ENCODE data around the gene TXNRD3. TPM values are rescaled to one million over a fixed set of nuclear protein-coding genes. Genes with fewer than 3 reads are reported as not detected.

The TXNRD3 gene
- total RNA-seq, 4 donors from 2014 or later = 10.9 to 19.2 (median 13.4) TPM

DNA sequence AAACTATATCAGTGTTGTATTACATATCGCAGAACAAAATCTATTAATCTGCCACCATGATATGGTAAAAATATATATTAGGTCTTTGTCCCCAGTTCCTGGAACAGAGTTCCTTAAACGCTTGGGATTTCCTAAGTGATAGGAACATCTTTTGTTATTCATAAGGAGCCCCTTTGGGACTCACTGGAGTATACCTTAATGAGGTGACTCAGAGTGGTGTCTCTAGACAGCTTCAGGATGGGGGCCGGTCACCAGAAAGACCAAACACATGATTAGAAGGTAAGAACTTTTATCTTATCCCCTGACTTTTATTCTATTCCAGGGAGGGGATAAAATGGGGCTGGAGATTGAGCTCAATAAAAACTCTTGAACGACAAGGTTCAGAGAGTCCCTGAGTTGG lies 36.8 kb upstream of the TXNRD3 start:
- TF ChIP-seq, protein P1, sequence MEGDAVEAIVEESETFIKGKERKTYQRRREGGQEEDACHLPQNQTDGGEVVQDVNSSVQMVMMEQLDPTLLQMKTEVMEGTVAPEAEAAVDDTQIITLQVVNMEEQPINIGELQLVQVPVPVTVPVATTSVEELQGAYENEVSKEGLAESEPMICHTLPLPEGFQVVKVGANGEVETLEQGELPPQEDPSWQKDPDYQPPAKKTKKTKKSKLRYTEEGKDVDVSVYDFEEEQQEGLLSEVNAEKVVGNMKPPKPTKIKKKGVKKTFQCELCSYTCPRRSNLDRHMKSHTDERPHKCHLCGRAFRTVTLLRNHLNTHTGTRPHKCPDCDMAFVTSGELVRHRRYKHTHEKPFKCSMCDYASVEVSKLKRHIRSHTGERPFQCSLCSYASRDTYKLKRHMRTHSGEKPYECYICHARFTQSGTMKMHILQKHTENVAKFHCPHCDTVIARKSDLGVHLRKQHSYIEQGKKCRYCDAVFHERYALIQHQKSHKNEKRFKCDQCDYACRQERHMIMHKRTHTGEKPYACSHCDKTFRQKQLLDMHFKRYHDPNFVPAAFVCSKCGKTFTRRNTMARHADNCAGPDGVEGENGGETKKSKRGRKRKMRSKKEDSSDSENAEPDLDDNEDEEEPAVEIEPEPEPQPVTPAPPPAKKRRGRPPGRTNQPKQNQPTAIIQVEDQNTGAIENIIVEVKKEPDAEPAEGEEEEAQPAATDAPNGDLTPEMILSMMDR (IDR thresholded peaks at IDR 0.05; ENCODE audit: low read depth) = no peak

DNA sequence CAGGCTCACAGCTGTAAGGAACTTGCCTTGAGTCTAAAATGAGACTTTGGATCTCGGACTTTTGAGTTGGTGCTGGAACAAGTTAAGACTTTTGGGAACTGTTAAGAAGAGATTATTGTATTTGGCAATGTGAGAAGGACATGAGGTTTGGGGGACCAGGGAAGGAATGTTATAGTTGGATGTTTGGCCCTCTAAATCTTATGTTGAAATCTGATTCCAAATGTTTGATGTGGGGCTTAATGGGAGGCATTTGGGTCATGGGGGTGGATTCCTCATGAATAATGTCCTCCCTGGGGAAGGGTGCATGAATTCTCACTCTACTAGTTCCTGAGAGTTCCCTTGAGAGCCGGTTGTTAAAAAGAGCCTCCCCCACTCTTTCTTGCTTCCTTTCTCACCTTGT lies 30.6 kb upstream of the TXNRD3 start:
- TF ChIP-seq, protein P1 (IDR thresholded peaks at IDR 0.05; ENCODE audit: low read depth) = no peak

DNA sequence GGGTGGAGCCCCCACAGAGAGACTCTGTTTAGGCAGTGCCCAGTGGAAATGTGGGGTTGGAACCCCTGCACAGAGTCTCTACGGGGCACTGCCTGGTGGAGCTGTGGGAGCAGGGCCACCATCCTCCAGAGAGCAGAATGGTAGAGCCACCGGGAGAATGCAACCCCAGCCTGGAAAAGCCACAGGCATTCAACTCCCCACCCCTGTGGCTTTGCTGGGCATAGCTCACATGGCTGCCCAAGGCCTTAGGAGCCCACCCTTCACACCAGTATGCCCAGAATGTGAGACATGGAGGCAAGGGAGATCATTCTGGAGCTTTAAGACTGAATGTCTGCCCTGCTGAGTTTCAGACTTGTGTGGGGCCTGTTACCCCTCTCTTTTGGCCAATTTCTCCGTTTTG lies 30.1 kb upstream of the TXNRD3 start:
- TF ChIP-seq, protein P1 (IDR thresholded peaks at IDR 0.05; ENCODE audit: low read depth) = no peak

DNA sequence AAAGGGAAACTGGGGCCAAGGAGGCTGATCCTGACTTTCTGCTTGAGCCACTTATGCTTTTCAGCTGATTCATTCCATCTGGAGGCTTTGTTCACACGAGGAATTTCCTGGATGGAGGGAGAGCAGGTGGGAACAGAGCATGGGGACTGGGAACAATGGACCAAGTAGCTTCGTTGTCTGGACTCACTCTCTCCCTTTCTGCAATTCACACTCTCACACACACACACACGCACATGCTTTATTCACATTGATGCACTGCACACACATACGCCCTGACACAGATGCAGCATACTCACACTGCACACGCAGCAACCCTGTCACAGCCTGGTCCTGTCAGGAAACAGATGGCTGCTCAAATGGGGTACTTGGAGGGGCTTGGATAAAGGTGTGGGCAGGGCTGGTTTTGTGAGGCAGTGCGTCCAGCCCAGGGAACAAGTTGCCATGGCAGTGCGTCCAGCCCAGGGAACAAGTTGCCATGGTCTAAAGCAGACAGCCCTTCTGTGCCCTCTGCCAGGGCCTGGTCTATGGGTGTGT lies 29.4 kb upstream of the TXNRD3 start:
- TF ChIP-seq, protein P1 (IDR thresholded peaks at IDR 0.05; ENCODE audit: low read depth) = no peak

DNA sequence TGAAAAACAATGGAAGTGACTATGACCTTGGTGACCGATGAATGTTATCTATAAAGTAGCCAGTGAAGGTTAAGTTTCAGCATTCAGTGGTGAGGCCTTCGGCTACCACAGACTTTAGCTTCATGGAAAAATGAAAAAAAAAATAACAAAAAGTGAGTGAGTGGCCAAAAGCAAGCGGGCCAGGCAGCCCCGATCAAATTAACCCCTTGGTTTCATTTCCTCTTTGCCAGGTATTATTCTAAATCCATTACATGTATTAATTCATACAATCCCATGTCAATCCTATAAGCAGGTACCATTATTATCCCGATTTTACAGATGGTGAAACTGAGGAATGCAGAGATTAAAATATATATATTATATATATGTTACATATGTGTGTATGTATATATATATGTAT lies 28.1 kb upstream of the TXNRD3 start:
- TF ChIP-seq, protein P1 (IDR thresholded peaks at IDR 0.05; ENCODE audit: low read depth) = no peak

DNA sequence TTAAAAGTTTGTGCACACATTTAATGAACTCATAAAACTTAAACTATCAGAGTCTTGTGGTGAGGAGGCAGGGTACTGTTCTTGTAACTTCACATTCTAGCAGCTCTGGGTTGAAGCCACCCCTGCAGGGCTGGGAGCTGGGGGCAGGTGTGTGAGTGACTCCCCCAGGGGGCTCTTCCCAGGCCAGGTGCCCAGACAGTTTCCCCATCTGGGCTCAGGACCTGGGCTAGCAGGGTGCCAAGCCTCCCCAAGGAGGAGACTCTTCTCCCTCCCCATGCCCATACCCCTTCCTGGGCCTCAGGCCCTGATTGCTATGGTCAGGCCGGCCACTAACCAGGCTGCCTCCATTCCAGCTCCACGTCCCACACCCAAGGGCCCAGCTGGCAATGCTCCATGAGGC lies 27.1 kb upstream of the TXNRD3 start:
- TF ChIP-seq, protein P1 (IDR thresholded peaks at IDR 0.05; ENCODE audit: low read depth) = no peak

DNA sequence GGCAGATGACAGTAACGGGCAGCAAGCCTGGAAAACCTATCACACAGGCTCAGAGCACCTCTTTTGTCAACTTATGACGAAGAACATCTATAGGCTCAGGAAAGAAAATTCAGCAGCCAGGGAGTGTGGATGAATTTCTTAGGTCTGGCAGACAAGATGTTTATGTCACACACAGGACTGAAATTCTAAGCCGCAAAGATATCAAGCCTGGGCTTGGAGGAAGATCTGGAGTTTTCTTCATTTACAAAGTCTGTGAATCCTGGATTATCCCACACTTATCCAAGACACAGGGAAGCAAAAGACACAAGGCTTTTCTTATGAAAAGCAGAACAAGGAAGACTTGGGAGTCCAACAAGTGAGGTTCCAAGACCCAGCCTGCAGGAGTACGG lies 25.7 kb upstream of the TXNRD3 start:
- TF ChIP-seq, protein P1 (IDR thresholded peaks at IDR 0.05; ENCODE audit: low read depth) = no peak
